Measurements from ENCODE around the gene SHROOM1. TPM values are rescaled to one million over a fixed set of nuclear protein-coding genes. Genes with fewer than 3 reads are reported as not detected.

SHROOM1 gene
- total and polyA plus RNA-seq, 2 experiments from 2014 or later = 2.5 to 5.4 TPM

DNA sequence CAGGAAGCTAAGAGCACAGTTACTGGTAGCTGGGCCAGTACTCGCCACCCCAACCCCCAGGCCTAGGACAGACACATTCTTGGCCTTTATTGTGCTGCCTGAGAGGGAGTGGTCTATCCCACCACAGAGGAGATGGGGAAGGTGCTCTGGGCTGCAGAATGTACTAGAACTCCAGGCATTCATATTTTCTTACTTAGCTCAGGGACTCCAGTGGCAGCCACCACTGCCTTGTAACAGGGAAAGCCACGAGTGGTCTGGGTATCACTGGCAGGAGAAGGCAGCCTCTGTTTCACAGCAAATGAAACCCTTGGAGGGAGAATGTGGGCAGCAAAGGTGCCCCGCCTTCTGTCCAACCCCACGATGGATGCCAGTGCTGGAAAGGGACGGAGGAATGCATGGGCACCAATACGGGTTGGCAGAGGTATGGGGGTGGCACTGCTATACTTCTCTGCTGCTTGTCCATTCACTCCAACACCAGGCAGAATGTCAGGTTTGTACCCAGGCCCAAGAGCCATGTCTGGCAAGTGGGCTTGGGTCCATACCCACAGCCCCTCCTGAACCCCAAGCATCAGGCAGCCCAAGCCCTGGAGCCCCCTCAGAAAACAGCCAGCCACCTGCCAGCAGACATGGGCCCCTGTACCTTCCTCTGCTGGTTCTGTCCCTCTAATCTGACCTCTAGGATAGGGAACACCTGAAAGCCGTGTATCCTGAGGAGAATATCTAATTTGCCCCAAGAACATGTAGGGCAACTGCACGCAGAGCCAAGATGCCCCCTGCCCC is 58.0 kb downstream of the SHROOM1 start (continued):
- TF ChIP-seq, protein P1, sequence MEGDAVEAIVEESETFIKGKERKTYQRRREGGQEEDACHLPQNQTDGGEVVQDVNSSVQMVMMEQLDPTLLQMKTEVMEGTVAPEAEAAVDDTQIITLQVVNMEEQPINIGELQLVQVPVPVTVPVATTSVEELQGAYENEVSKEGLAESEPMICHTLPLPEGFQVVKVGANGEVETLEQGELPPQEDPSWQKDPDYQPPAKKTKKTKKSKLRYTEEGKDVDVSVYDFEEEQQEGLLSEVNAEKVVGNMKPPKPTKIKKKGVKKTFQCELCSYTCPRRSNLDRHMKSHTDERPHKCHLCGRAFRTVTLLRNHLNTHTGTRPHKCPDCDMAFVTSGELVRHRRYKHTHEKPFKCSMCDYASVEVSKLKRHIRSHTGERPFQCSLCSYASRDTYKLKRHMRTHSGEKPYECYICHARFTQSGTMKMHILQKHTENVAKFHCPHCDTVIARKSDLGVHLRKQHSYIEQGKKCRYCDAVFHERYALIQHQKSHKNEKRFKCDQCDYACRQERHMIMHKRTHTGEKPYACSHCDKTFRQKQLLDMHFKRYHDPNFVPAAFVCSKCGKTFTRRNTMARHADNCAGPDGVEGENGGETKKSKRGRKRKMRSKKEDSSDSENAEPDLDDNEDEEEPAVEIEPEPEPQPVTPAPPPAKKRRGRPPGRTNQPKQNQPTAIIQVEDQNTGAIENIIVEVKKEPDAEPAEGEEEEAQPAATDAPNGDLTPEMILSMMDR (conservative IDR thresholded peaks at IDR 0.05; ENCODE audit: low read depth in 2 of 2) = no peak
- TF ChIP-seq JUNB (IDR thresholded peaks at IDR 0.05; ENCODE audit: unreplicated experiment) (no peak), CREB1 (CRISPR knock-in tag; IDR thresholded peaks at IDR 0.05; ENCODE audit: low read depth) (no peak), EZH2 (IDR thresholded peaks at IDR 0.05; ENCODE audit: low read depth, unreplicated experiment) (no peak), EZH2phosphoT487 (IDR thresholded peaks at IDR 0.05; ENCODE audit: unreplicated experiment) (no peak), STAT1 (IDR thresholded peaks at IDR 0.05; ENCODE audit: unreplicated experiment) (no peak), ZNF114 (CRISPR knock-in tag; IDR thresholded peaks at IDR 0.05) (no peak), POLR2AphosphoS5 (IDR thresholded peaks at IDR 0.05; ENCODE audit: low read depth) (no peak)
- TF ChIP-seq, protein P2, sequence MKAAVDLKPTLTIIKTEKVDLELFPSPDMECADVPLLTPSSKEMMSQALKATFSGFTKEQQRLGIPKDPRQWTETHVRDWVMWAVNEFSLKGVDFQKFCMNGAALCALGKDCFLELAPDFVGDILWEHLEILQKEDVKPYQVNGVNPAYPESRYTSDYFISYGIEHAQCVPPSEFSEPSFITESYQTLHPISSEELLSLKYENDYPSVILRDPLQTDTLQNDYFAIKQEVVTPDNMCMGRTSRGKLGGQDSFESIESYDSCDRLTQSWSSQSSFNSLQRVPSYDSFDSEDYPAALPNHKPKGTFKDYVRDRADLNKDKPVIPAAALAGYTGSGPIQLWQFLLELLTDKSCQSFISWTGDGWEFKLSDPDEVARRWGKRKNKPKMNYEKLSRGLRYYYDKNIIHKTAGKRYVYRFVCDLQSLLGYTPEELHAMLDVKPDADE (IDR thresholded peaks at IDR 0.05) = no peak

Small RNAs within 50 kb of the gene (small RNA-seq; reads per million reads assigned to genes)
- gene RNA5SP192 (ENCODE audit: low replicate concordance) = not detected

Other genes with a start within 250 kb of the SHROOM1 start
- not detected in 2 replicates for gene IL13, start 172.5 kb downstream of the SHROOM1 start, total RNA-seq (2014; rRNA removed; shearing (Covaris generic))
- not detected in 2 replicates for gene IL13, start 172.5 kb downstream of the SHROOM1 start, polyA plus RNA-seq (2016; fragmentation: Nextera tagmentation; extraction: Ambion mirVana)
- not detected in 2 replicates for gene IL4, start 156.7 kb downstream of the SHROOM1 start, total RNA-seq (2014; rRNA removed; shearing (Covaris generic))
- gene IL4, start 156.7 kb downstream of the SHROOM1 start, polyA plus RNA-seq (2016; fragmentation: Nextera tagmentation; extraction: Ambion mirVana) = not detected in 2 replicates
- gene KIF3A, start 93.1 kb downstream of the SHROOM1 start, total RNA-seq (2014; rRNA removed; shearing (Covaris generic)) = 10.5 and 11.2 TPM in 2 replicates
- 15.4 and 19.7 TPM in 2 replicates for gene KIF3A, start 93.1 kb downstream of the SHROOM1 start, polyA plus RNA-seq (2016; fragmentation: Nextera tagmentation; extraction: Ambion mirVana)
- gene CCNI2, start 83.2 kb downstream of the SHROOM1 start, total RNA-seq (2014; rRNA removed; shearing (Covaris generic)) = 0.74 and 2.5 TPM in 2 replicates
- gene CCNI2, start 83.2 kb downstream of the SHROOM1 start, polyA plus RNA-seq (2016; fragmentation: Nextera tagmentation; extraction: Ambion mirVana) = 0.55 and 1.1 TPM in 2 replicates
- 37.2 and 45.0 TPM in 2 replicates for gene SEPTIN8, start 53.4 kb downstream of the SHROOM1 start, total RNA-seq (2014; rRNA removed; shearing (Covaris generic))
- gene SEPTIN8, start 53.4 kb downstream of the SHROOM1 start, polyA plus RNA-seq (2016; fragmentation: Nextera tagmentation; extraction: Ambion mirVana) = 8.7 and 8.8 TPM in 2 replicates
- gene SOWAHA, start 17.3 kb downstream of the SHROOM1 start, total RNA-seq (2014; rRNA removed; shearing (Covaris generic)) = 0.52 and 0.93 TPM in 2 replicates
- gene SOWAHA, start 17.3 kb downstream of the SHROOM1 start, polyA plus RNA-seq (2016; fragmentation: Nextera tagmentation; extraction: Ambion mirVana) = 0.18 TPM in 1 of 2 replicates, not detected in the other
- gene GDF9, start 35.8 kb upstream of the SHROOM1 start, total RNA-seq (2014; rRNA removed; shearing (Covaris generic)) = 0.14 and 0.66 TPM in 2 replicates
- gene GDF9, start 35.8 kb upstream of the SHROOM1 start, polyA plus RNA-seq (2016; fragmentation: Nextera tagmentation; extraction: Ambion mirVana) = 0.11 and 0.37 TPM in 2 replicates
- gene UQCRQ, start 36.0 kb upstream of the SHROOM1 start, total RNA-seq (2014; rRNA removed; shearing (Covaris generic)) = 104 and 115 TPM in 2 replicates
- 1,308 and 1,495 TPM in 2 replicates for gene UQCRQ, start 36.0 kb upstream of the SHROOM1 start, polyA plus RNA-seq (2016; fragmentation: Nextera tagmentation; extraction: Ambion mirVana)
- 0.54 and 1.8 TPM in 2 replicates for gene LEAP2, start 43.0 kb upstream of the SHROOM1 start, total RNA-seq (2014; rRNA removed; shearing (Covaris generic))
- gene LEAP2, start 43.0 kb upstream of the SHROOM1 start, polyA plus RNA-seq (2016; fragmentation: Nextera tagmentation; extraction: Ambion mirVana) = 1.5 and 1.6 TPM in 2 replicates
- gene AFF4, start 133.0 kb upstream of the SHROOM1 start, total RNA-seq (2014; rRNA removed; shearing (Covaris generic)) = 46.3 and 50.9 TPM in 2 replicates
- 25.2 and 31.3 TPM in 2 replicates for gene AFF4, start 133.0 kb upstream of the SHROOM1 start, polyA plus RNA-seq (2016; fragmentation: Nextera tagmentation; extraction: Ambion mirVana)
- 25.3 and 29.2 TPM in 2 replicates for gene ZCCHC10, start 195.9 kb upstream of the SHROOM1 start, total RNA-seq (2014; rRNA removed; shearing (Covaris generic))
- 86.0 and 90.1 TPM in 2 replicates for gene ZCCHC10, start 195.9 kb upstream of the SHROOM1 start, polyA plus RNA-seq (2016; fragmentation: Nextera tagmentation; extraction: Ambion mirVana)
- gene HSPA4, start 221.4 kb upstream of the SHROOM1 start, total RNA-seq (2014; rRNA removed; shearing (Covaris generic)) = 340 and 371 TPM in 2 replicates
- gene HSPA4, start 221.4 kb upstream of the SHROOM1 start, polyA plus RNA-seq (2016; fragmentation: Nextera tagmentation; extraction: Ambion mirVana) = 288 and 343 TPM in 2 replicates